Activated CD4-positive, alpha-beta T cell treated with anti-CD3 and anti-CD28 coated beads for 36 hours (primary cell): ENCODE results near the gene MEMO1. TPM values are rescaled to one million over a fixed set of nuclear protein-coding genes. Genes with fewer than 3 reads are reported as not detected.

Experiments used
- ATAC-seq: fragments of 200-7000 bp; cut with Tn5 transposase; one replicate; pipeline ENCODE4 v1.10.0; 2021; ENCODE audit warnings: mild to moderate bottlenecking, moderate library complexity
- CTCF ChIA-PET: fragments of 350-600 bp; sonication (Branson Sonifier 250); formaldehyde crosslinking; loops from one replicate; lab custom pipeline; 2021; ENCODE audit warnings: antibody characterized with exemption; lab: Charles Lee
- POLR2A ChIA-PET: fragments of 350-600 bp; sonication (Branson Sonifier 250); formaldehyde crosslinking; loops from one replicate; lab custom pipeline; 2021; ENCODE audit warnings: antibody characterized with exemption, inconsistent platforms; lab: Charles Lee
- DNase-seq: peaks from one replicate; pipeline ENCODE4 v3.0.0-alpha.2; 2020
- H3K27ac Mint-ChIP-seq: one replicate; pipeline ENCODE4 v1.8.0; 2021; ENCODE audit warnings: mixed read lengths
- H3K27me3 Mint-ChIP-seq: one replicate; pipeline ENCODE4 v1.8.0; 2021; ENCODE audit warnings: mixed read lengths
- H3K36me3 Mint-ChIP-seq: one replicate; pipeline ENCODE4 v1.8.0; 2021; ENCODE audit warnings: low read depth, mixed read lengths
- H3K4me1 Mint-ChIP-seq: one replicate; pipeline ENCODE4 v1.8.0; 2021; ENCODE audit warnings: mixed read lengths
- H3K4me3 Mint-ChIP-seq: one replicate; pipeline ENCODE4 v1.8.0; 2021; ENCODE audit warnings: mild to moderate bottlenecking, moderate library complexity, mixed read lengths
- H3K9me3 Mint-ChIP-seq: one replicate; pipeline ENCODE4 v1.8.0; 2021; ENCODE audit warnings: low read depth, mixed read lengths
- intact Hi-C, 2 experiments: fragments of 100-400 bp; cut with DNase I in 1 of 2; cut with micrococcal nuclease in 1 of 2; formaldehyde crosslinking; loops; one replicate each; pipeline versions ENCODE4 v1.14.2 to v1.15.1; 2022 to 2024; cut with DNase I, micrococcal nuclease
- total RNA-seq, 2 experiments: library from RNA; stranded (reverse); gene quantifications; one replicate each; pipeline ENCODE4 v1.2.3, GENCODE V29; 2021

Gene MEMO1
- total RNA-seq, 2 experiments from 2014 or later, result 49.8 to 53.5 TPM

- H3K4me1 Mint-ChIP-seq, result no peaks in the 10 kb centered on the region
- no peak overlapping the region for H3K27ac Mint-ChIP-seq
- H3K36me3 Mint-ChIP-seq, result no peaks in the 10 kb centered on the region
- POLR2A ChIA-PET, result no interaction called here
- H3K9me3 Mint-ChIP-seq, result peaks cover 19% of the 10 kb centered on the region
- H3K4me3 Mint-ChIP-seq, result no peak overlapping the region
- CTCF ChIA-PET, result interaction anchor here (0.6 kb wide), 1 partner anchor 284 kb away, joined by 3 read pairs; no protein-coding TSS in a partner anchor
- intact Hi-C loops, result no loop called here
- H3K27me3 Mint-ChIP-seq, result peaks cover 6% of the 10 kb centered on the region
- DNase-seq (no peak), ATAC-seq (no peak)
These were observed 187.2 kb downstream of the MEMO1 start for GRCh38 chr2:31823558-31823957.

- Mint-ChIP-seq H3K27me3 (peaks cover 2% of the 10 kb centered on the region), H3K4me3 (no peak overlapping the region), H3K9me3 (peaks cover 21% of the 10 kb centered on the region), H3K27ac (no peak overlapping the region), H3K36me3 (no peaks in the 10 kb centered on the region), H3K4me1 (no peaks in the 10 kb centered on the region)
- intact Hi-C loops, result no loop called here
- POLR2A ChIA-PET, result no interaction called here
- CTCF ChIA-PET, result no interaction called here
- ATAC-seq (no peak), DNase-seq (no peak)
These were observed 188.2 kb downstream of the MEMO1 start for GRCh38 chr2:31822587-31822986.

Other genes starting within 250 kb of the MEMO1 start
- 10 to 100 TPM; 74.2 to 78.6 TPM for gene DPY30, start 28.8 kb upstream of the MEMO1 start, total RNA-seq
- gene SPAST, start 52.5 kb upstream of the MEMO1 start, total RNA-seq, result 10 to 100 TPM; 16.8 to 19.5 TPM
- gene SLC30A6, start 154.9 kb upstream of the MEMO1 start, total RNA-seq, result 10 to 100 TPM; 19.4 to 25.2 TPM